Ovary (tissue), 9 donors: ENCODE results near the gene RNF223. TPM values are rescaled to one million over a fixed set of nuclear protein-coding genes. Genes with fewer than 3 reads are reported as not detected.

Source experiments
- DNase-seq, 5 donors: peaks; one replicate each; pipeline ENCODE4 v3.0.0-alpha.2; 2019 to 2020
- H3K27ac ChIP-seq, 2 donors: fragments of 200-600 bp; one replicate each; pipeline versions ENCODE4 v1.5.1 to v1.8.0; 2019 to 2022
- H3K27me3 ChIP-seq: fragments of 200-600 bp; one replicate; pipeline ENCODE4 v1.8.0; 2022
- H3K36me3 ChIP-seq: fragments of 200-600 bp; sonication (generic); one replicate; pipeline ENCODE4 v1.5.1; 2019
- H3K4me1 ChIP-seq: one replicate; pipeline ENCODE4 v1.8.1; 2013; ENCODE audit warnings: mild to moderate bottlenecking, moderate library complexity; ENCODE audit not compliant: insufficient read depth
- H3K4me3 ChIP-seq: fragments of 200-600 bp; sonication (generic); one replicate; pipeline ENCODE4 v1.5.1; 2017
- H3K9me3 ChIP-seq, 2 donors: fragments of 200-600 bp in 1 of 2; sonication (generic) in 1 of 2; one replicate each; pipeline versions ENCODE4 v1.5.1 to v1.8.1; 2013 to 2019; ENCODE audit warnings: mild to moderate bottlenecking in 1 of 2, moderate library complexity in 1 of 2
- CTCF ChIP-seq, 3 donors: fragments of 450-650 bp in 2 of 3; fragments of 200-600 bp in 1 of 3; IDR thresholded peaks; one replicate each; pipeline versions ENCODE4 v1.5.1 to v1.8.0; 2016 to 2022; ENCODE audit warnings: antibody characterized with exemption in 3 of 3, mild to moderate bottlenecking in 1 of 3
- EP300 ChIP-seq: sonication (generic); formaldehyde crosslinking; IDR thresholded peaks from one replicate; pipeline ENCODE4 v1.6.1; 2017; ENCODE audit warnings: antibody characterized with exemption
- POLR2A ChIP-seq: fragments of 450-650 bp; IDR thresholded peaks from one replicate; pipeline ENCODE4 v1.6.1; 2017; ENCODE audit warnings: antibody characterized with exemption, mild to moderate bottlenecking, moderate library complexity
- WGBS, 3 donors: extraction: QIAGEN DNeasy Blood & Tissue Kit in 1 of 3; methylation state at CpG; one replicate each; pipeline versions ENCODE4 v1.1.5 to v1.1.7; 2013 to 2017; 5-methylcytosine and 5-hydroxymethylcytosine counted together
- intact Hi-C, 4 donors: fragments of 100-400 bp; cut with DNase I; formaldehyde crosslinking; loops; one replicate each; pipeline versions ENCODE4 v1.11.0 to v1.15.1; 2022 to 2023
- polyA plus RNA-seq, 2 donors: library from polyadenylated mRNA; stranded (reverse); fragments of 200-250 nt in 1 of 2; fragments of 350-450 nt in 1 of 2; fragmentation: Illumina TruSeq in 1 of 2; extraction: RNeasy Lipid Tissue Mini Kit (QIAGEN cat#74804) in 1 of 2; gene quantifications; one replicate each; pipeline ENCODE4 v1.2.3, GENCODE V29; 2013 to 2014
- total RNA-seq, 7 donors: library from RNA; depleted of rRNA in 2 of 7; stranded (reverse); fragments of >200 nt in 2 of 7; fragmentation: NEBNext Ultra II Directional in 3 of 7; extraction: Animal tissue kit (Norgen Biotek cat#: 25700) in 3 of 7; gene quantifications; one replicate each; pipeline versions ENCODE4 v1.1.0 to v1.2.4, GENCODE V29; 2016 to 2023
- donor health status: DM: no; HTN: no; CAD: no; lungs with moderate emphysema.
- donor health status: DM: no; HTN: no; CAD: no.
- donor health status: Bipolar disorder and iron deficiency.
- donor health status: DM: yes; HTN: yes; CAD: no.
- donor health status: DM: no; HTN: no; CAD: no.
- donor health status: DM: yes; HTN: yes; CAD: no.

The RNF223 gene
- total and polyA plus RNA-seq, 9 donors: 0.36 to 0.92 TPM; not detected in 7

GRCh38 chr1:1048765-1049164 lies 25.3 kb downstream of the RNF223 start:
- DNase-seq: no peak
- TF ChIP-seq POLR2A (no peak), CTCF (IDR thresholded peaks at IDR 0.05) (no peak), EP300 (no peak)
- H3K9me3 ChIP-seq: no peaks in the 10 kb centered on the region
- WGBS, 3 donors: 90 to 91% (median 90%) methylated on average over 20 to 28 of the region's 28 CpGs
- no peak overlapping the region for H3K4me3 ChIP-seq
- H3K4me1 ChIP-seq: no peaks in the 10 kb centered on the region
- H3K27me3 ChIP-seq: no peaks in the 10 kb centered on the region
- intact Hi-C loops: loop anchor here in 1 of 4 donors (10.0 kb wide), 1 partner anchor 246 kb away; no protein-coding TSS in a partner anchor
- H3K27ac ChIP-seq: no peak overlapping the region
- H3K36me3 ChIP-seq: no peaks in the 10 kb centered on the region

- WGBS, 3 donors: 85 to 90% (median 89%) methylated on average over 22 to 25 of the region's 25 CpGs
- intact Hi-C loops: loop anchor here in 1 of 4 donors (10.0 kb wide), 1 partner anchor 247 kb away; no protein-coding TSS in a partner anchor
- no peaks in the 10 kb centered on the region for H3K36me3 ChIP-seq
These were observed 26.1 kb downstream of the RNF223 start for GRCh38 chr1:1047963-1048362.

GRCh38 chr1:1047407-1047806 lies 26.7 kb downstream of the RNF223 start:
- no peak for TF ChIP-seq EP300
- no peak for TF ChIP-seq POLR2A
- TF ChIP-seq CTCF (IDR thresholded peaks at IDR 0.05): no peak
- no peaks in the 10 kb centered on the region for H3K4me1 ChIP-seq
- WGBS, 3 donors: 93 to 94% (median 93%) methylated on average over 17 to 19 of the region's 19 CpGs
- no peaks in the 10 kb centered on the region for H3K27me3 ChIP-seq
- DNase-seq: no peak
- H3K9me3 ChIP-seq: no peaks in the 10 kb centered on the region
- no peak overlapping the region for H3K4me3 ChIP-seq
- intact Hi-C loops: loop anchor here in 1 of 4 donors (10.0 kb wide), 1 partner anchor 247 kb away; no protein-coding TSS in a partner anchor
- H3K36me3 ChIP-seq: no peaks in the 10 kb centered on the region
- H3K27ac ChIP-seq: no peak overlapping the region

More at GRCh38 chr1:1047963-1048362, 26.1 kb downstream of the RNF223 start:
- Histone ChIP-seq H3K4me3 (no peak overlapping the region), H3K27me3 (no peaks in the 10 kb centered on the region), H3K4me1 (no peaks in the 10 kb centered on the region), H3K27ac (no peak overlapping the region), H3K9me3 (no peaks in the 10 kb centered on the region)
- DNase-seq: no peak
- TF ChIP-seq EP300 (no peak), POLR2A (no peak), CTCF (IDR thresholded peaks at IDR 0.05) (no peak)

DNA sequence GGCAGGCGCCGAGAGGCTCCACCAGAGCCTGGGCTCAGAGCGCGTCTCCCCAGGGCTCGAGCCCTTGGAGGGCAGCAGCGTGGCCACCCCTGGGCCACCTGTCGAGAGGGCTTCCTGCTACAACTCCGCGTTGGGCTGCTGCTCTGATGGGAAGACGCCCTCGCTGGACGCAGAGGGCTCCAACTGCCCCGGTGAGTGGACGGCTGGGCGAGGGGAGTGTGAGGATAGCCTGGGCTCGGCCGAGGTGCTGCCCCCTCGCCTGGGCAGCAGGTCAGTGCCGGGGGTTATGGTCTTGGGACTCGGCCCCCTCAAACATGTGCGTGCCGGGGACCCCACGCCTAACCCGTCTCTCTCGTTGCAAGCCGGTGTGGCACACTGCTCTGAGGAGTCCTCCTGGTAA lies 27.3 kb downstream of the RNF223 start:
- no peak for DNase-seq
- TF ChIP-seq POLR2A (no peak), EP300 (no peak), CTCF (IDR thresholded peaks at IDR 0.05) (no peak)
- Histone ChIP-seq H3K27me3 (no peaks in the 10 kb centered on the region), H3K36me3 (no peaks in the 10 kb centered on the region), H3K4me1 (no peaks in the 10 kb centered on the region), H3K9me3 (no peaks in the 10 kb centered on the region), H3K27ac (no peak overlapping the region), H3K4me3 (no peak overlapping the region)
- 92 to 95% (median 93%) methylated on average over 26 of the region's 26 CpGs for WGBS, 3 donors
- intact Hi-C loops: loop anchor here in 1 of 4 donors (10.0 kb wide), 1 partner anchor 248 kb away; no protein-coding TSS in a partner anchor
